GM18861 (cell line): ENCODE measurements around the gene RAPSN.

Experiments used
- ATAC-seq: cut with Tn5 transposase; IDR thresholded peaks from one replicate; pipeline ENCODE4 v1.9.1; 2021; ENCODE audit not compliant: unreplicated experiment

Gene RAPSN

GRCh38 chr11:47448566-47449427, at the start of gene RAPSN:
RAPSN (minus strand) TSS chr11:47449136; CDS start chr11:47448964, 172 bp downstream.
- ATAC-seq, result no peak

- no peak for ATAC-seq
Measured at GRCh38 chr11:47498149-47498548, 49.2 kb upstream of the RAPSN start.

GRCh38 chr11:47496808-47497207, 47.9 kb upstream of the RAPSN start:
- ATAC-seq, result no peak

GRCh38 chr11:47495856-47496217, 46.9 kb upstream of the RAPSN start:
- ATAC-seq, result no peak

GRCh38 chr11:47495011-47495855, 46.3 kb upstream of the RAPSN start:
- no peak for ATAC-seq

- no peak for ATAC-seq
Measured at GRCh38 chr11:47489395-47489755, 40.4 kb upstream of the RAPSN start.

GRCh38 chr11:47488674-47489394, 39.9 kb upstream of the RAPSN start:
- no peak for ATAC-seq

GRCh38 chr11:47488111-47488510, 39.2 kb upstream of the RAPSN start:
- no peak for ATAC-seq

GRCh38 chr11:47487421-47487820, 38.5 kb upstream of the RAPSN start:
- ATAC-seq, result no peak

- ATAC-seq, result no peak
Measured at GRCh38 chr11:47485107-47485506, 36.2 kb upstream of the RAPSN start.

- no peak for ATAC-seq
Measured at GRCh38 chr11:47483457-47483856, 34.5 kb upstream of the RAPSN start.

GRCh38 chr11:47480762-47481161, 31.8 kb upstream of the RAPSN start:
- no peak for ATAC-seq

GRCh38 chr11:47478651-47479329, 29.9 kb upstream of the RAPSN start:
- ATAC-seq, result no peak

- ATAC-seq, result no peak
Measured at GRCh38 chr11:47477753-47478152, 28.8 kb upstream of the RAPSN start.

GRCh38 chr11:47477323-47477722, 28.4 kb upstream of the RAPSN start:
- no peak for ATAC-seq

- ATAC-seq, result no peak
Measured at GRCh38 chr11:47470671-47471070, 21.7 kb upstream of the RAPSN start.

- ATAC-seq, result no peak
Measured at GRCh38 chr11:47469361-47470179, 20.6 kb upstream of the RAPSN start.

GRCh38 chr11:47468598-47469214, 19.8 kb upstream of the RAPSN start:
- ATAC-seq, result no peak

- no peak for ATAC-seq
Measured at GRCh38 chr11:47467357-47467756, 18.4 kb upstream of the RAPSN start.
